GM23248 (cell line): ENCODE data around the gene MAST3.

ENCODE experiments used
- EZH2 ChIP-seq: fragments of 200-600 bp; sonication (generic); IDR thresholded peaks from 2 replicates; pipeline ENCODE4 v1.6.1; 2018; ENCODE audit warnings: antibody characterized with exemption, mild to moderate bottlenecking; ENCODE audit not compliant: insufficient read depth, poor library complexity, severe bottlenecking
- EZH2phosphoT487 ChIP-seq: fragments of 200-600 bp; sonication (generic); IDR thresholded peaks from 2 replicates; pipeline ENCODE4 v1.6.1; 2018; ENCODE audit warnings: antibody characterized with exemption, moderate library complexity, mild to moderate bottlenecking, low read depth; ENCODE audit not compliant: insufficient read depth

DNA sequence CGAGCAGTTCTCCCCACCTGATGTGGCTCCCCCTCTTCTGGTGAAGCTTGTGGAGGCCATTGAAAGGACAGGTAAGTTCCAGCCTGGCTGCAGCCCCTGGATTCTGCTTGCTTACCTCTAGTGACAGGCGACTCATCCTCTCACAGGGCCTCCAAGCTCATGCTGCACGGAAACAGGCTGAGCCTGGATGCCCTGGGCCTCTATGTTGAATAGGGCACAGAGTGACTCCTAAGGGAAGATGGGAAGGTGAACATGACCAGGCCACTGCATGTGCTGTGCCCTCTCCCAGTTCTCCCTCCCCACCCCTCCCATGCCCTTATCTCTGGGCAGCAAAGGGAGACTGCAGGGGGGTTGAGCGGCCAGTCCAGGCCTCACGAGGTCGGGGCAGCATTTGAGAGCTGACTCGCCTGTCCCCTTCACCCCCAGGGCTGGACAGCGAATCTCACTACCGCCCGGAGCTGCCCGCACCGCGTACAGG lies 63.0 kb downstream of the MAST3 start:
- TF ChIP-seq EZH2 (no peak), EZH2phosphoT487 (no peak)
